SU-DHL-6 (cell line): ENCODE measurements around the gene SAMD4B.

Experiments used
- H2AFZ ChIP-seq: fragments of 200-600 bp; sonication (generic); 2 replicates; pipeline ENCODE4 v1.6.1; 2014; ENCODE audit warnings: low read depth, mild to moderate bottlenecking, moderate library complexity, mixed read lengths, antibody characterized with exemption, low read length; ENCODE audit not compliant: severe bottlenecking
- H3F3A ChIP-seq: fragments of 200-600 bp; shearing (Covaris generic); 2 replicates; pipeline ENCODE4 v1.6.0; 2016; ENCODE audit warnings: antibody characterized with exemption, mild to moderate bottlenecking; ENCODE audit not compliant: insufficient read depth
- H3K27ac ChIP-seq: fragments of 200-600 bp; sonication (generic); 2 replicates; pipeline ENCODE4 v1.5.1; 2016; ENCODE audit warnings: low read depth, mild to moderate bottlenecking, low read length, moderate library complexity, mixed read lengths
- H3K27me3 ChIP-seq: fragments of 200-600 bp; sonication (generic), shearing (Covaris generic); 2 replicates; pipeline ENCODE4 v1.6.0; 2014; ENCODE audit warnings: mild to moderate bottlenecking, low read length
- H3K36me3 ChIP-seq: fragments of 200-600 bp; sonication (generic); 2 replicates; pipeline ENCODE4 v1.6.1; 2014; ENCODE audit warnings: mild to moderate bottlenecking, low read length, mixed read lengths
- H3K4me2 ChIP-seq: fragments of 300-600, 200-600 bp; shearing (Covaris generic), sonication (generic); 2 replicates; pipeline ENCODE4 v1.6.0; 2014; ENCODE audit warnings: low read length, low read depth, mild to moderate bottlenecking; ENCODE audit not compliant: poor library complexity, severe bottlenecking
- H3K4me3 ChIP-seq: fragments of 200-600 bp; sonication (generic); 2 replicates; pipeline ENCODE4 v1.5.1; 2014; ENCODE audit warnings: antibody characterized with exemption, low read length, mild to moderate bottlenecking, mixed read lengths; ENCODE audit not compliant: insufficient read depth, poor library complexity, severe bottlenecking
- H3K79me2 ChIP-seq: fragments of 200-600 bp; sonication (generic); 2 replicates; pipeline ENCODE4 v1.6.1; 2014; ENCODE audit warnings: mild to moderate bottlenecking, low read length, moderate library complexity; ENCODE audit not compliant: insufficient read depth
- H3K9ac ChIP-seq: fragments of 200-600 bp; sonication (generic); 2 replicates; pipeline ENCODE4 v1.7.0; 2014; ENCODE audit warnings: mild to moderate bottlenecking, low read length
- H3K9me2 ChIP-seq: fragments of 200-600 bp; sonication (generic); replicated peaks from 2 replicates; pipeline ENCODE4 v1.6.1; 2014; ENCODE audit warnings: low read length; ENCODE audit not compliant: insufficient read depth
- H3K9me3 ChIP-seq: fragments of 200-600 bp; sonication (generic); 2 replicates; pipeline ENCODE4 v1.6.1; 2014; ENCODE audit warnings: low read length, mixed read lengths; ENCODE audit not compliant: insufficient read depth
- H4K20me1 ChIP-seq: fragments of 200-600 bp; sonication (generic); 2 replicates; pipeline ENCODE4 v1.6.1; 2014; ENCODE audit warnings: low read depth, mild to moderate bottlenecking, antibody characterized with exemption, low read length, moderate library complexity, mixed read lengths
- CTCF ChIP-seq: fragments of 200-600 bp; sonication (generic); IDR thresholded peaks from one replicate; pipeline ENCODE4 v1.5.1; 2017; ENCODE audit warnings: antibody characterized with exemption, mild to moderate bottlenecking, low read length, moderate library complexity; ENCODE audit not compliant: insufficient read depth, poor library complexity, severe bottlenecking
- EZH2phosphoT487 ChIP-seq: fragments of 200-600 bp; sonication (generic), shearing (Covaris generic); conservative IDR thresholded peaks from 2 replicates; pipeline ENCODE4 v1.6.1; 2018; ENCODE audit warnings: mild to moderate bottlenecking, antibody characterized with exemption, low read length, moderate library complexity, mixed read lengths

SAMD4B gene

GRCh38 chr19:39422020-39422419, 79.8 kb downstream of the SAMD4B start:
- H3F3A ChIP-seq: 0 out of 2 replicates have a peak, but pooled peaks cover 11% of the 10 kb centered on the region
- H3K27ac ChIP-seq: no peak overlapping the region

GRCh38 chr19:39423258-39424086, 81.3 kb downstream of the SAMD4B start:
- no peak for TF ChIP-seq EZH2phosphoT487
- no peak for TF ChIP-seq CTCF
- Histone ChIP-seq H3K36me3 (no peaks in the 10 kb centered on the region), H3K9ac (no peak overlapping the region)

More at GRCh38 chr19:39422020-39422419, 79.8 kb downstream of the SAMD4B start:
- Histone ChIP-seq H4K20me1 (no peaks in the 10 kb centered on the region), H3K9ac (no peak overlapping the region), H3K36me3 (no peaks in the 10 kb centered on the region), H3K9me2 (no peaks in the 10 kb centered on the region), H3K4me2 (no peak overlapping the region), H3K79me2 (no peaks in the 10 kb centered on the region), H2AFZ (no peak overlapping the region), H3K27me3 (no peaks in the 10 kb centered on the region), H3K4me3 (no peak overlapping the region), H3K9me3 (no peaks in the 10 kb centered on the region)
- no peak for TF ChIP-seq CTCF
- no peak for TF ChIP-seq EZH2phosphoT487

GRCh38 chr19:39424934-39425333, 82.7 kb downstream of the SAMD4B start:
- H2AFZ ChIP-seq: no peak overlapping the region
- H3K27ac ChIP-seq: no peak overlapping the region
- no peaks in the 10 kb centered on the region for H3K27me3 ChIP-seq
- no peak overlapping the region for H3K4me3 ChIP-seq
- H3K79me2 ChIP-seq: no peaks in the 10 kb centered on the region
- no peaks in the 10 kb centered on the region for H4K20me1 ChIP-seq
- H3K36me3 ChIP-seq: no peaks in the 10 kb centered on the region
- H3K9ac ChIP-seq: no peak overlapping the region
- H3K4me2 ChIP-seq: no peak overlapping the region
- H3F3A ChIP-seq: 0 out of 2 replicates have a peak, but pooled peaks cover 14% of the 10 kb centered on the region
- no peaks in the 10 kb centered on the region for H3K9me3 ChIP-seq
- no peak for TF ChIP-seq CTCF
- no peak for TF ChIP-seq EZH2phosphoT487
- no peaks in the 10 kb centered on the region for H3K9me2 ChIP-seq

More at GRCh38 chr19:39423258-39424086, 81.3 kb downstream of the SAMD4B start:
- Histone ChIP-seq H3K4me2 (no peak overlapping the region), H3K9me3 (no peaks in the 10 kb centered on the region), H3K79me2 (no peaks in the 10 kb centered on the region), H4K20me1 (no peaks in the 10 kb centered on the region), H3K27ac (no peak overlapping the region), H2AFZ (no peak overlapping the region), H3K9me2 (no peaks in the 10 kb centered on the region), H3K4me3 (no peak overlapping the region), H3K27me3 (no peaks in the 10 kb centered on the region), H3F3A (0 out of 2 replicates have a peak, but pooled peaks cover 11% of the 10 kb centered on the region)
